Breast epithelium (tissue), 3 donors: Measurements from ENCODE around the gene PHOSPHO1.

Experiments used
- POLR2A ChIP-seq: fragments of 450-650 bp; IDR thresholded peaks from one replicate; pipeline ENCODE4 v1.6.1; 2016; ENCODE audit warnings: antibody characterized with exemption, mild to moderate bottlenecking, moderate library complexity
- POLR2AphosphoS5 ChIP-seq, 3 donors: sonication (generic); formaldehyde crosslinking; IDR thresholded peaks; one replicate each; pipeline ENCODE4 v1.6.1; 2017; ENCODE audit warnings: antibody characterized with exemption in 3 of 3
- TF ChIP-seq, protein P1 (sequence below), 3 donors: fragments of 450-650 bp; IDR thresholded peaks; one replicate each; pipeline ENCODE4 v1.5.1; 2016 to 2017; ENCODE audit warnings: antibody characterized with exemption in 3 of 3, mild to moderate bottlenecking in 3 of 3, moderate library complexity in 3 of 3

DNA sequence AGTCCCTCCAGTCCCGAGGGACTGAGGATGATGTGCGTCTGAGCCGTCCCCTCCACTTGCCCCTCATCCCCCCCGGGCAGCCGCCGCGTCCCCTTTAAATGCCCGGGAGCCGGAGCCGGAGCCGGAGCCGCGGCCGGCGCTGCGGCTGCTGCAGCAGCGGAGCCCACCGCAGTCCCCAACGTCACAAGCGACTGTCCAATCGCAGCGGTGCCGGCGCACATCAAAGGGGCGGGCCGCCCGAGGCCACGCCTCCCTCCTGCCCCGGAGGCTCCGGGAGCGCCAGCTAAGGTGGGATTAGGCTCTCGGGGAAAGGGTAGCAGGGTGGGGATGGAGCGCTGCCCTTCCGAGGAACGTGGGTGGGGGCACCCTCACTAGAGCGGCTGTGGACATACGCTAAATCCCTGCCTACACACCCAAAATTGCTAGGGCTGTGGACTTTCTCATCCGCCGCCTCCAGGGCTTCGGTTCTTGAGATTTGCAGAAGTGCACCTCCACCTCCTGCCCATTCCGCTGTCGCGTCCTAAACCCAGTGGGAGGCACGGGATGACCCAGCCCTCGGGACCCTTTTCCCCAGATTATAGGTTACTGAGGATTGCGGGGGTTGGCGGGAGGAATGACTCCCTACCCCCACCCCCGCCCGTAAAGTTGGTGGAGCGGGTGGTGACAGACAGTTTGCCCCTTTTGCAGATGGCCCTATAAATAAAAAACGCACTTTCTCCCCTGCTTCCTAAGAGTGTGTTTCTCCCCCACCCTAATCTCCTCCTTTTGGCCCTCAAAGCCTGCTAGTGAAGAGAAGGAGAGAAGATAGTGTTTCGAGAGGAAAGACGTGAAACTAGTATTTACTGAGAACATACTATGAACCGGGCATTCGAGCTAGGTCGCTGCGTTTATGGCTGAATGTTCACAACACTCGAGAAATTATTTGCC is at the start of gene PHOSPHO1:
- TF ChIP-seq, protein P1, sequence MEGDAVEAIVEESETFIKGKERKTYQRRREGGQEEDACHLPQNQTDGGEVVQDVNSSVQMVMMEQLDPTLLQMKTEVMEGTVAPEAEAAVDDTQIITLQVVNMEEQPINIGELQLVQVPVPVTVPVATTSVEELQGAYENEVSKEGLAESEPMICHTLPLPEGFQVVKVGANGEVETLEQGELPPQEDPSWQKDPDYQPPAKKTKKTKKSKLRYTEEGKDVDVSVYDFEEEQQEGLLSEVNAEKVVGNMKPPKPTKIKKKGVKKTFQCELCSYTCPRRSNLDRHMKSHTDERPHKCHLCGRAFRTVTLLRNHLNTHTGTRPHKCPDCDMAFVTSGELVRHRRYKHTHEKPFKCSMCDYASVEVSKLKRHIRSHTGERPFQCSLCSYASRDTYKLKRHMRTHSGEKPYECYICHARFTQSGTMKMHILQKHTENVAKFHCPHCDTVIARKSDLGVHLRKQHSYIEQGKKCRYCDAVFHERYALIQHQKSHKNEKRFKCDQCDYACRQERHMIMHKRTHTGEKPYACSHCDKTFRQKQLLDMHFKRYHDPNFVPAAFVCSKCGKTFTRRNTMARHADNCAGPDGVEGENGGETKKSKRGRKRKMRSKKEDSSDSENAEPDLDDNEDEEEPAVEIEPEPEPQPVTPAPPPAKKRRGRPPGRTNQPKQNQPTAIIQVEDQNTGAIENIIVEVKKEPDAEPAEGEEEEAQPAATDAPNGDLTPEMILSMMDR (IDR thresholded peaks at IDR 0.05): no peak
- no peak for TF ChIP-seq POLR2AphosphoS5 (IDR thresholded peaks at IDR 0.05)
- no peak for TF ChIP-seq POLR2A
